ENCODE data around the gene KRTAP24-1. TPM values are rescaled to one million over a fixed set of nuclear protein-coding genes. Genes with fewer than 3 reads are reported as not detected.

KRTAP24-1 gene
- total RNA-seq, 1 experiment from 2014 or later: not detected

GRCh38 chr21:30305136-30305535 is 22.4 kb upstream of the KRTAP24-1 start:
- Histone ChIP-seq H3K27me3 (ENCODE audit: insufficient read depth, low read depth) (no peaks in the 10 kb centered on the region), H3K9me2 (ENCODE audit: insufficient read depth) (no peaks in the 10 kb centered on the region), H3F3A (ENCODE audit: insufficient read depth, low read depth) (no peaks in the 10 kb centered on the region), H3K36me3 (ENCODE audit: low read depth) (no peaks in the 10 kb centered on the region), H3K4me3 (no peak overlapping the region), H3K79me2 (ENCODE audit: low read depth) (no peaks in the 10 kb centered on the region), H3K4me2 (no peak overlapping the region), H3K27ac (no peak overlapping the region), H2AFZ (no peak overlapping the region), H3K9me3 (ENCODE audit: insufficient read depth, low read depth) (no peaks in the 10 kb centered on the region), H3K4me1 (replicated peaks; ENCODE audit: insufficient read depth) (no peaks in the 10 kb centered on the region), H4K20me1 (ENCODE audit: insufficient read depth) (no peaks in the 10 kb centered on the region)
- CTCF ChIA-PET: no interaction called here
- POLR2A ChIA-PET (ENCODE audit: unreplicated experiment): no interaction called here
- no peak for DNase-seq
- intact Hi-C loops (cut with micrococcal nuclease; ENCODE audit: unreplicated experiment): no loop called here
- TF ChIP-seq EZH2 (IDR thresholded peaks at IDR 0.05; ENCODE audit: low read depth) (no peak), CTCF (conservative IDR thresholded peaks at IDR 0.05) (no peak)
- no TSS peak for BruUV-seq (replicated peaks)

DNA sequence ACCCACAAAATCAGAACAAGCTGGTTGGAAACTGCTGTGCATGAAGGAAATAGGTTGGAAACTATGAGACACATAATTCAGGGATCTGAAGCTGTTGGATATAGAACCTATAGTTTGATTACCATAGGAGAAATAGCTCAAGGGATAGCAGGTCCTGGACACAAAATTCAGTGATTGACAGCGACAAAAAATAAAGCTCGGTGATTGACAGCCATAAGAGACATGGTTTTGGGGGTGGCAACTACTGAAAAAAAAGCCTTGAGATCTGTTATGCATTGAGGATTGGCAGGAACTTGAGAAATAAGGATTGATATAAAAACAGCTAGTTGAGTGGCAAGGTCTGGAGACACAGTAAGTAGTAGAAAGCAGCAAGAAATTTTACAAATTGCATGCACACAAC is 6.5 kb upstream of the KRTAP24-1 start, which contains the start of gene KRTAP25-1:
Gene KRTAP25-1 (minus strand): TSS at position 300 of the 400 bp plus-strand sequence. CDS start 24 bp downstream, at position 276.
- CTCF ChIA-PET: no interaction called here
- no TSS peak for BruUV-seq (replicated peaks)
- no peaks in the 10 kb centered on the region for H3F3A ChIP-seq (ENCODE audit: insufficient read depth, low read depth)

GRCh38 chr21:30271611-30272010 is 11.1 kb downstream of the KRTAP24-1 start:
- Histone ChIP-seq H4K20me1 (ENCODE audit: insufficient read depth) (no peaks in the 10 kb centered on the region), H3K9me2 (ENCODE audit: insufficient read depth) (no peaks in the 10 kb centered on the region), H3K36me3 (ENCODE audit: low read depth) (no peaks in the 10 kb centered on the region), H3K79me2 (ENCODE audit: low read depth) (no peaks in the 10 kb centered on the region), H2AFZ (no peak overlapping the region), H3K4me2 (no peak overlapping the region), H3K4me1 (replicated peaks; ENCODE audit: insufficient read depth) (no peaks in the 10 kb centered on the region), H3K27ac (no peak overlapping the region), H3K9me3 (ENCODE audit: insufficient read depth, low read depth) (no peaks in the 10 kb centered on the region), H3K27me3 (ENCODE audit: insufficient read depth, low read depth) (no peaks in the 10 kb centered on the region), H3F3A (ENCODE audit: insufficient read depth, low read depth) (no peaks in the 10 kb centered on the region), H3K4me3 (no peak overlapping the region)
- no peak for DNase-seq
- no TSS peak for BruUV-seq (replicated peaks)
- ChIA-PET CTCF (no interaction called here), POLR2A (ENCODE audit: unreplicated experiment) (no interaction called here)
- no peak for TF ChIP-seq EZH2 (IDR thresholded peaks at IDR 0.05; ENCODE audit: low read depth)
- no peak for TF ChIP-seq CTCF (conservative IDR thresholded peaks at IDR 0.05)
- intact Hi-C loops (cut with micrococcal nuclease; ENCODE audit: unreplicated experiment): loop anchor here (10.0 kb wide), 1 partner anchor 133 kb away; no protein-coding TSS in a partner anchor

More for the DNA sequence above, 6.5 kb upstream of the KRTAP24-1 start, which contains the start of gene KRTAP25-1:
- TF ChIP-seq EZH2 (IDR thresholded peaks at IDR 0.05; ENCODE audit: low read depth) (no peak), CTCF (conservative IDR thresholded peaks at IDR 0.05) (no peak)
- no peaks in the 10 kb centered on the region for H3K4me1 ChIP-seq (replicated peaks; ENCODE audit: insufficient read depth)
- no peaks in the 10 kb centered on the region for H4K20me1 ChIP-seq (ENCODE audit: insufficient read depth)
- no peak within 1 kb of the TSS for H3K4me2 ChIP-seq
- no peak within 1 kb of the TSS for H3K27ac ChIP-seq
- no peaks in the 10 kb centered on the region for H3K79me2 ChIP-seq (ENCODE audit: low read depth)
- no peak within 1 kb of the TSS for H2AFZ ChIP-seq
- H3K27me3 ChIP-seq (ENCODE audit: insufficient read depth, low read depth): no peaks in the 10 kb centered on the region
- no peak for DNase-seq
- H3K36me3 ChIP-seq (ENCODE audit: low read depth): no peaks in the 10 kb centered on the region
- H3K9me2 ChIP-seq (ENCODE audit: insufficient read depth): no peaks in the 10 kb centered on the region
- POLR2A ChIA-PET (ENCODE audit: unreplicated experiment): no interaction called here
- H3K9me3 ChIP-seq (ENCODE audit: insufficient read depth, low read depth): no peaks in the 10 kb centered on the region
- intact Hi-C loops (cut with micrococcal nuclease; ENCODE audit: unreplicated experiment): no loop called here
- H3K4me3 ChIP-seq: no peak within 1 kb of the TSS

Measured in PC-9 (cell line).